GM12878 (cell line): ENCODE results near the gene RGS6. TPM values are rescaled to one million over a fixed set of nuclear protein-coding genes. Genes with fewer than 3 reads are reported as not detected.

ENCODE experiments used
- BCL3 ChIP-seq: IDR thresholded peaks from 2 replicates; pipeline ENCODE4 v1.6.1; 2011; ENCODE audit warnings: borderline replicate concordance, low read depth, mild to moderate bottlenecking, moderate library complexity, low read length; ENCODE audit not compliant: insufficient read depth, poor library complexity, severe bottlenecking
- BMI1 ChIP-seq: fragments of 450-650 bp; IDR thresholded peaks from 2 replicates; pipeline ENCODE4 v1.6.1; 2016; ENCODE audit warnings: mild to moderate bottlenecking, moderate library complexity, borderline replicate concordance
- CHD4 ChIP-seq: fragments of 200-600 bp; sonication (generic); IDR thresholded peaks from 2 replicates; pipeline ENCODE4 v1.6.1; 2016; ENCODE audit warnings: mild to moderate bottlenecking
- CREB1 ChIP-seq: IDR thresholded peaks from 2 replicates; pipeline ENCODE4 v1.6.1; 2012; ENCODE audit warnings: low read depth, mild to moderate bottlenecking, inconsistent platforms
- FOS ChIP-seq: IDR thresholded peaks from 3 replicates; pipeline ENCODE4 v1.6.1; 2011; ENCODE audit warnings: borderline replicate concordance; ENCODE audit not compliant: insufficient read length; ENCODE audit errors: extremely low read depth
- IKZF1 ChIP-seq: fragments of 450-650 bp; conservative IDR thresholded peaks from 2 replicates; pipeline ENCODE4 v1.6.1; 2017; ENCODE audit warnings: antibody characterized with exemption, mild to moderate bottlenecking
- IRF4 ChIP-seq: IDR thresholded peaks from 2 replicates; pipeline ENCODE4 v1.6.1; 2011; ENCODE audit warnings: low read depth, low read length
- KAT2A ChIP-seq: conservative IDR thresholded peaks from 2 replicates; pipeline ENCODE4 v1.6.1; 2011; ENCODE audit warnings: low read depth, low read length; ENCODE audit not compliant: control insufficient read depth
- MTA3 ChIP-seq: IDR thresholded peaks from 2 replicates; pipeline ENCODE4 v1.6.1; 2012; ENCODE audit warnings: low read length, inconsistent platforms, borderline replicate concordance
- MXI1 ChIP-seq: fragments of 150-350 bp; IDR thresholded peaks from 2 replicates; pipeline ENCODE4 v1.6.1; 2011; ENCODE audit warnings: low read depth, mild to moderate bottlenecking, inconsistent platforms, low read length, improper control_type of control experiment
- NFYB ChIP-seq: IDR thresholded peaks from 2 replicates; pipeline ENCODE4 v1.6.1; 2011; ENCODE audit warnings: low read depth, mild to moderate bottlenecking, low read length, improper control_type of control experiment, moderate library complexity; ENCODE audit not compliant: insufficient read depth
- NR2C1 ChIP-seq: fragments of 450-650 bp; IDR thresholded peaks from 2 replicates; pipeline ENCODE4 v1.6.1; 2017; ENCODE audit warnings: antibody characterized with exemption, mild to moderate bottlenecking, moderate library complexity
- PML ChIP-seq: IDR thresholded peaks from 2 replicates; pipeline ENCODE4 v1.6.1; 2012; ENCODE audit warnings: low read length, inconsistent platforms
- POU2F2 ChIP-seq: IDR thresholded peaks from 3 replicates; pipeline ENCODE4 v1.6.1; 2011; ENCODE audit warnings: low read depth, mild to moderate bottlenecking, low read length, borderline replicate concordance
- RAD51 ChIP-seq: fragments of 450-650 bp; IDR thresholded peaks from 2 replicates; pipeline ENCODE4 v1.6.1; 2016; ENCODE audit warnings: moderate library complexity, mild to moderate bottlenecking, inconsistent platforms
- RB1 ChIP-seq: fragments of 450-650 bp; formaldehyde crosslinking; IDR thresholded peaks from 2 replicates; pipeline ENCODE4 v1.6.1; 2017; ENCODE audit warnings: mild to moderate bottlenecking, borderline replicate concordance
- RUNX3 ChIP-seq: IDR thresholded peaks from 2 replicates; pipeline ENCODE4 v1.6.1; 2012; ENCODE audit warnings: low read length, inconsistent platforms
- SMAD1 ChIP-seq: fragments of 450-650 bp; IDR thresholded peaks from 2 replicates; pipeline ENCODE4 v1.6.1; 2018; ENCODE audit warnings: mild to moderate bottlenecking, low read depth; ENCODE audit not compliant: partially characterized antibody
- SMAD5 ChIP-seq: IDR thresholded peaks from 2 replicates; pipeline ENCODE4 v1.6.1; 2016; ENCODE audit warnings: antibody characterized with exemption, low read depth
- ZNF24 ChIP-seq: fragments of 450-650 bp; IDR thresholded peaks from 2 replicates; pipeline ENCODE4 v1.6.1; 2017; ENCODE audit warnings: antibody characterized with exemption, mild to moderate bottlenecking
- polyA plus RNA-seq, 11 experiments: library from polyadenylated mRNA; depleted of rRNA in 4 of 11; unstranded in 6 of 11; stranded (reverse) in 5 of 11; fragments of >200 nt; fragmentation: Nextera tagmentation in 4 of 11; fragmentation: Illumina TruSeq in 1 of 11; extraction: Ambion mirVana in 4 of 11; extraction: Trizol in 1 of 11; gene quantifications; 1 replicate in 1 of 11; 2 replicates in 10 of 11; pipeline versions ENCODE4 v1.2.1 to v1.2.3, GENCODE V29; 2011 to 2016; ENCODE audit warnings: inconsistent platforms in 2 of 11, missing spikeins in 2 of 11, low read depth in 1 of 11
- total RNA-seq, 4 experiments: library from RNA; depleted of rRNA in 3 of 4; stranded (reverse); fragments of >200 nt in 3 of 4; fragmentation: Illumina TruSeq in 1 of 4; extraction: Trizol in 1 of 4; gene quantifications; 2 replicates each; pipeline versions ENCODE4 v1.2.1 to v1.2.3, GENCODE V29; 2013 to 2021
- TF ChIP-seq, protein P1 (sequence below): fragments of 450-650 bp; IDR thresholded peaks from 2 replicates; pipeline ENCODE4 v1.6.1; 2017; ENCODE audit warnings: antibody characterized with exemption, mild to moderate bottlenecking, moderate library complexity
- TF ChIP-seq, protein P2 (sequence below): IDR thresholded peaks from 2 replicates; pipeline ENCODE4 v1.6.1; 2012; ENCODE audit warnings: improper control_type of control experiment, low read depth, low read length; ENCODE audit not compliant: insufficient replicate concordance

The RGS6 gene
- total and polyA plus RNA-seq, 10 of the 15 experiments (the other 5 are each of a cell fraction or from before 2014, with no cell fraction given): 3.9 to 18.1 (median 12.4) TPM

DNA sequence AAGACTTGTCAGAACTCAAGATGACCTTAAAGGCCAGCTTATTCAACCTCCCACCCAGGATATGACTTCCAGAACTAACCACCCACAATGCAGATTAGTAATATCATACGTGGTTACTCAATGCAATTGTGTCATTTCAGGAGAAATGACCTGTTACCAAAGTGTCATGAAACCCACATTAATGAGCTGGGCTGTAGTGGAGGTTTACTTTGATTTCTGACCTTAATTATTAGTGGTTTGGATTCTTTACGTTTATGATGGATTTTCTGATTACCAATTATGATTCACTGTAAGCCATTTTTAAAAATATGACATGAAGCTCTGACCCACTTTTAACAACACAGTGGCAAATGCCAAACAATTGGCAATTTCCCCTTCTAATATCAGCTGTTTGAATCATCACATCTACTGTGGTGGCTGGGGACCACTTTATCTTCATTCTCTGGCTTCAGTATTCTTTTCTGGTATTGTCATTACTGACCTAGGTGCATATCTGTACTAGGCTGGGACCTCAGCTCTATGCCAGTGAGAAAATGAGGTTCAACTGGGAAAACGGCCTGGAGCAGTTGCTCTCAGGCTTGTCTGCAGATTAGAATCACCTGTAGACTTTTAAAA is 223.3 kb downstream of the RGS6 start (continued):
- TF ChIP-seq IKZF1 (peak; percentile 94), RB1 (no peak), KAT2A (no peak), PML (peak; percentile 79; the same call in 1 of the 2 replicates), BMI1 (peak; percentile 87), NR2C1 (0 out of 2 replicates have a peak, but pooled peaks have one; percentile 48), CHD4 (no peak), SMAD1 (peak; percentile 30), NFYB (no peak), CREB1 (peak; percentile 82), FOS (no peak), BCL3 (peak; percentile 84), SMAD5 (no peak), ZNF24 (peak; percentile 77; the same call in 1 of the 2 replicates), IRF4 (peak; percentile 97), RAD51 (peak; percentile 40; the same call in 1 of the 2 replicates), MTA3 (peak; percentile 87; the same call in 1 of the 2 replicates), RUNX3 (peak; percentile 100), POU2F2 (peak; percentile 72; the same call in 1 of the 3 replicates), MXI1 (no peak)
- TF ChIP-seq, protein P1, sequence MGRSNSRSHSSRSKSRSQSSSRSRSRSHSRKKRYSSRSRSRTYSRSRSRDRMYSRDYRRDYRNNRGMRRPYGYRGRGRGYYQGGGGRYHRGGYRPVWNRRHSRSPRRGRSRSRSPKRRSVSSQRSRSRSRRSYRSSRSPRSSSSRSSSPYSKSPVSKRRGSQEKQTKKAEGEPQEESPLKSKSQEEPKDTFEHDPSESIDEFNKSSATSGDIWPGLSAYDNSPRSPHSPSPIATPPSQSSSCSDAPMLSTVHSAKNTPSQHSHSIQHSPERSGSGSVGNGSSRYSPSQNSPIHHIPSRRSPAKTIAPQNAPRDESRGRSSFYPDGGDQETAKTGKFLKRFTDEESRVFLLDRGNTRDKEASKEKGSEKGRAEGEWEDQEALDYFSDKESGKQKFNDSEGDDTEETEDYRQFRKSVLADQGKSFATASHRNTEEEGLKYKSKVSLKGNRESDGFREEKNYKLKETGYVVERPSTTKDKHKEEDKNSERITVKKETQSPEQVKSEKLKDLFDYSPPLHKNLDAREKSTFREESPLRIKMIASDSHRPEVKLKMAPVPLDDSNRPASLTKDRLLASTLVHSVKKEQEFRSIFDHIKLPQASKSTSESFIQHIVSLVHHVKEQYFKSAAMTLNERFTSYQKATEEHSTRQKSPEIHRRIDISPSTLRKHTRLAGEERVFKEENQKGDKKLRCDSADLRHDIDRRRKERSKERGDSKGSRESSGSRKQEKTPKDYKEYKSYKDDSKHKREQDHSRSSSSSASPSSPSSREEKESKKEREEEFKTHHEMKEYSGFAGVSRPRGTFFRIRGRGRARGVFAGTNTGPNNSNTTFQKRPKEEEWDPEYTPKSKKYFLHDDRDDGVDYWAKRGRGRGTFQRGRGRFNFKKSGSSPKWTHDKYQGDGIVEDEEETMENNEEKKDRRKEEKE: no peak
- TF ChIP-seq, protein P2, sequence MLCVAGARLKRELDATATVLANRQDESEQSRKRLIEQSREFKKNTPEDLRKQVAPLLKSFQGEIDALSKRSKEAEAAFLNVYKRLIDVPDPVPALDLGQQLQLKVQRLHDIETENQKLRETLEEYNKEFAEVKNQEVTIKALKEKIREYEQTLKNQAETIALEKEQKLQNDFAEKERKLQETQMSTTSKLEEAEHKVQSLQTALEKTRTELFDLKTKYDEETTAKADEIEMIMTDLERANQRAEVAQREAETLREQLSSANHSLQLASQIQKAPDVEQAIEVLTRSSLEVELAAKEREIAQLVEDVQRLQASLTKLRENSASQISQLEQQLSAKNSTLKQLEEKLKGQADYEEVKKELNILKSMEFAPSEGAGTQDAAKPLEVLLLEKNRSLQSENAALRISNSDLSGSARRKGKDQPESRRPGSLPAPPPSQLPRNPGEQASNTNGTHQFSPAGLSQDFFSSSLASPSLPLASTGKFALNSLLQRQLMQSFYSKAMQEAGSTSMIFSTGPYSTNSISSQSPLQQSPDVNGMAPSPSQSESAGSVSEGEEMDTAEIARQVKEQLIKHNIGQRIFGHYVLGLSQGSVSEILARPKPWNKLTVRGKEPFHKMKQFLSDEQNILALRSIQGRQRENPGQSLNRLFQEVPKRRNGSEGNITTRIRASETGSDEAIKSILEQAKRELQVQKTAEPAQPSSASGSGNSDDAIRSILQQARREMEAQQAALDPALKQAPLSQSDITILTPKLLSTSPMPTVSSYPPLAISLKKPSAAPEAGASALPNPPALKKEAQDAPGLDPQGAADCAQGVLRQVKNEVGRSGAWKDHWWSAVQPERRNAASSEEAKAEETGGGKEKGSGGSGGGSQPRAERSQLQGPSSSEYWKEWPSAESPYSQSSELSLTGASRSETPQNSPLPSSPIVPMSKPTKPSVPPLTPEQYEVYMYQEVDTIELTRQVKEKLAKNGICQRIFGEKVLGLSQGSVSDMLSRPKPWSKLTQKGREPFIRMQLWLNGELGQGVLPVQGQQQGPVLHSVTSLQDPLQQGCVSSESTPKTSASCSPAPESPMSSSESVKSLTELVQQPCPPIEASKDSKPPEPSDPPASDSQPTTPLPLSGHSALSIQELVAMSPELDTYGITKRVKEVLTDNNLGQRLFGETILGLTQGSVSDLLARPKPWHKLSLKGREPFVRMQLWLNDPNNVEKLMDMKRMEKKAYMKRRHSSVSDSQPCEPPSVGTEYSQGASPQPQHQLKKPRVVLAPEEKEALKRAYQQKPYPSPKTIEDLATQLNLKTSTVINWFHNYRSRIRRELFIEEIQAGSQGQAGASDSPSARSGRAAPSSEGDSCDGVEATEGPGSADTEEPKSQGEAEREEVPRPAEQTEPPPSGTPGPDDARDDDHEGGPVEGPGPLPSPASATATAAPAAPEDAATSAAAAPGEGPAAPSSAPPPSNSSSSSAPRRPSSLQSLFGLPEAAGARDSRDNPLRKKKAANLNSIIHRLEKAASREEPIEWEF: no peak
